Prostate gland (tissue), 2 donors: ENCODE data around the gene ENTPD7.

ENCODE experiments used
- POLR2A ChIP-seq: fragments of 450-650 bp; IDR thresholded peaks from one replicate; pipeline ENCODE4 v1.6.1; 2016; ENCODE audit warnings: antibody characterized with exemption, mild to moderate bottlenecking
- POLR2AphosphoS5 ChIP-seq: sonication (generic); formaldehyde crosslinking; IDR thresholded peaks from one replicate; pipeline ENCODE4 v1.6.1; 2017; ENCODE audit warnings: antibody characterized with exemption
- TF ChIP-seq, protein P1 (sequence below), 4 experiments: fragments of 200-600 bp in 2 of 4; fragments of 450-650 bp in 2 of 4; sonication (generic) in 2 of 4; IDR thresholded peaks; 1 replicate in 3 of 4; 2 replicates in 1 of 4; pipeline ENCODE4 v1.5.1; 2016 to 2019; ENCODE audit warnings: antibody characterized with exemption in 4 of 4, mild to moderate bottlenecking in 2 of 4, moderate library complexity in 2 of 4

GRCh38 chr10:99633832-99634231 is 25.5 kb upstream of the ENTPD7 start:
- TF ChIP-seq POLR2AphosphoS5, result no peak
- TF ChIP-seq, protein P1, sequence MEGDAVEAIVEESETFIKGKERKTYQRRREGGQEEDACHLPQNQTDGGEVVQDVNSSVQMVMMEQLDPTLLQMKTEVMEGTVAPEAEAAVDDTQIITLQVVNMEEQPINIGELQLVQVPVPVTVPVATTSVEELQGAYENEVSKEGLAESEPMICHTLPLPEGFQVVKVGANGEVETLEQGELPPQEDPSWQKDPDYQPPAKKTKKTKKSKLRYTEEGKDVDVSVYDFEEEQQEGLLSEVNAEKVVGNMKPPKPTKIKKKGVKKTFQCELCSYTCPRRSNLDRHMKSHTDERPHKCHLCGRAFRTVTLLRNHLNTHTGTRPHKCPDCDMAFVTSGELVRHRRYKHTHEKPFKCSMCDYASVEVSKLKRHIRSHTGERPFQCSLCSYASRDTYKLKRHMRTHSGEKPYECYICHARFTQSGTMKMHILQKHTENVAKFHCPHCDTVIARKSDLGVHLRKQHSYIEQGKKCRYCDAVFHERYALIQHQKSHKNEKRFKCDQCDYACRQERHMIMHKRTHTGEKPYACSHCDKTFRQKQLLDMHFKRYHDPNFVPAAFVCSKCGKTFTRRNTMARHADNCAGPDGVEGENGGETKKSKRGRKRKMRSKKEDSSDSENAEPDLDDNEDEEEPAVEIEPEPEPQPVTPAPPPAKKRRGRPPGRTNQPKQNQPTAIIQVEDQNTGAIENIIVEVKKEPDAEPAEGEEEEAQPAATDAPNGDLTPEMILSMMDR (IDR thresholded peaks at IDR 0.05), result no peak
- TF ChIP-seq POLR2A, result no peak
